Testis (tissue), 2 donors: ENCODE data around the gene HSD17B12.

Experiments used
- POLR2A ChIP-seq: fragments of 450-650 bp; IDR thresholded peaks from one replicate; pipeline ENCODE4 v1.6.1; 2017; ENCODE audit warnings: antibody characterized with exemption, mild to moderate bottlenecking, moderate library complexity
- TF ChIP-seq, protein P1 (sequence below), 3 experiments: fragments of 450-650 bp in 2 of 3; fragments of 200-600 bp in 1 of 3; sonication (generic) in 1 of 3; IDR thresholded peaks; one replicate each; pipeline ENCODE4 v1.5.1; 2016 to 2019; ENCODE audit warnings: antibody characterized with exemption in 3 of 3, mild to moderate bottlenecking in 2 of 3, moderate library complexity in 1 of 3

DNA sequence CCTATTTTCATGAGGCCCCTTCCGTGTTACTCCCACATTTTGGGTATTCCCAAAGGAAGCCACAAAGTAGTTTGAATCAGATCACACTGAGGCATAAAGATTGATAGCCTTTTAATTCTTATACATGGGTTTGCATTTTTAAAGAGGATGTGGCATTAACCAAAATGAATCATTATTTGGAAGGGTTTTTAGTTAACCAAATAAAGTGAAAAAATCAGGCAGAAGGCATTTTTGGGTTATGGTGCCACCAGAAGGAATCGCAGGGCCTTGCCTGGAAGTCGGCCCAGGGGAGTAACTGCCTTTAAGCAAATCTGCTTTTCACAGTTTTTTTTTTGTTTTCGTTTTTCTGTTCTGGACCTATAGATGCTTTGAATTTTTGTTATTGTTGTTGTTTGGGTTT is 55.4 kb downstream of the HSD17B12 start:
- TF ChIP-seq, protein P1, sequence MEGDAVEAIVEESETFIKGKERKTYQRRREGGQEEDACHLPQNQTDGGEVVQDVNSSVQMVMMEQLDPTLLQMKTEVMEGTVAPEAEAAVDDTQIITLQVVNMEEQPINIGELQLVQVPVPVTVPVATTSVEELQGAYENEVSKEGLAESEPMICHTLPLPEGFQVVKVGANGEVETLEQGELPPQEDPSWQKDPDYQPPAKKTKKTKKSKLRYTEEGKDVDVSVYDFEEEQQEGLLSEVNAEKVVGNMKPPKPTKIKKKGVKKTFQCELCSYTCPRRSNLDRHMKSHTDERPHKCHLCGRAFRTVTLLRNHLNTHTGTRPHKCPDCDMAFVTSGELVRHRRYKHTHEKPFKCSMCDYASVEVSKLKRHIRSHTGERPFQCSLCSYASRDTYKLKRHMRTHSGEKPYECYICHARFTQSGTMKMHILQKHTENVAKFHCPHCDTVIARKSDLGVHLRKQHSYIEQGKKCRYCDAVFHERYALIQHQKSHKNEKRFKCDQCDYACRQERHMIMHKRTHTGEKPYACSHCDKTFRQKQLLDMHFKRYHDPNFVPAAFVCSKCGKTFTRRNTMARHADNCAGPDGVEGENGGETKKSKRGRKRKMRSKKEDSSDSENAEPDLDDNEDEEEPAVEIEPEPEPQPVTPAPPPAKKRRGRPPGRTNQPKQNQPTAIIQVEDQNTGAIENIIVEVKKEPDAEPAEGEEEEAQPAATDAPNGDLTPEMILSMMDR (IDR thresholded peaks at IDR 0.05): no peak
- no peak for TF ChIP-seq POLR2A
